GM21723 (cell line): Measurements from ENCODE around the gene GARIN5B.
"Not testable (repeated sequence)": the region's sequence is repeated elsewhere in the genome, so short reads cannot be mapped to it uniquely, and the experiment has no call there.

Experiments
- ATAC-seq: cut with Tn5 transposase; IDR thresholded peaks from one replicate; pipeline ENCODE4 v1.9.1; 2021; ENCODE audit warnings: mild to moderate bottlenecking, moderate library complexity; ENCODE audit not compliant: unreplicated experiment

Gene GARIN5B

GRCh38 chr19:55352040-55352439, 11.0 kb downstream of the GARIN5B start:
- no peak for ATAC-seq

GRCh38 chr19:55350620-55351315, 12.3 kb downstream of the GARIN5B start:
- no peak for ATAC-seq

DNA sequence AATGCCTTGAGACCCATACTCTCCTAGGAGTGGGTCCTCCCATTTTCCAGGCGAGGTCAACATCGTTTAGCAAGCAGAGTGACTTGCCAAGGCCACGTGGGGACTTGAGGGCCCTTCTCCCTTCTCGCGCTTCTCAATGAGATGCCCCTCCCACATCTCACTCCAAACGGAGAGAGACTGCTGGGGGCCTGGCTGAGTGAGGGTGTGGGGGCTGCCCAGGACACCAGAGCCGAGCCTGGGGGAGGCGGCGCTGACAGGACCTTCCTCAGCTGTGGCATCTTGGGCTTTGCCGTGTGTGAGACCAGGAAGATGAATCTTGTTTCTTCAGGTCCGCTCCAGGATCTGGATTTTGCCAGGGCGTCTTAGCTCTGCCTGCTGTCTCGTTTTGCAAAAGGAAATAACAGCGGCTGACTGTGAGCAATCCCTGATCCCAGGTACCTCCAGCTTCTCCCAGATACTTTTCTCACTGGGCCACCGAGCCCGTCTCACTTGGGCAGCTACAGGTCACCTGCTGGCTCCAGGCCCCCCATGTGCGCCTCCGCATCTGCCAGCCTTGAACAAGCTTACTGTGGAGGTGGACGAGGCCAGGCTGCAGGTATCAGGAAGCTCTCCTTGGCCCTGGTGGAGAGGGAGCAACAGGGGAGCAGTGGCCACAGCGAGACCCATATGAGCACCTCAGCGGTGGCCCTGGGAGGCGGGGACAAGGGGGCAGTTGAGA, 14.6 kb downstream of the GARIN5B start:
- ATAC-seq, result no peak

- ATAC-seq, result no peak
Measured at GRCh38 chr19:55347442-55348009, 15.5 kb downstream of the GARIN5B start.

DNA sequence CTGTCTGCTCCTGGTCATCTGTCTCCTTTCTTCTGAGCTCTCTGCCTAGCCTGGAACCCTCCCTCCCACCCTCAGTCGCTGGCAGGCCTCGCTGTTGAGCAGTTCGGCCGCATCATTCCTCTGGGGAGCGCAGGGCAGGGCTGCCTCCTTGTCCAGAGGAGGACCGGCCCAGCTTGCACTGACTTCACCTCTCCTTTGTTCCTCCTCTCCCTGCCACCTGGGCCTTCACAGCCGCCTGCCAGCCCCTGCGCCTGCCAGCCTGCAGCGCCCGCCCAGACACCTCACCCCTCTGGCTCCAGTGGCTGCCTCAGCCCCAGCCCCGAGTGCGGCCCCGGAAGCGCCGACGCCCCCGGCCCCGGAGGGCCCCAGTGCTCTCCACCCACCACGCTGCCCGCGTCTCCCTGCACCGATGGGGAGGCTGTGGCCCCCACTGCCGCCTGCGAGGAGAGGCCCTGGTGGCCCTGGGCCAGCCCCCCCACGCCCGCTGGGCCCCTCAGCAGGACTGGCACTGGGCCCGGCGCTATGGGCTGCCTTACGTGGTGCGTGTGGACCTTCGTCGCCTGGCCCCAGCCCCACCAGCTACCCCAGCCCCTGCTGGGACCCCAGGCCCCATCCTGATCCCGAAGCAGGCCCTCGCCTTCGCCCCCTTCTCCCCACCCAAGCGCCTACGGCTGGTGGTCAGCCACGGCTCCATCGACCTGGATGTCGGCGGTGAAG, 16.2 kb downstream of the GARIN5B start:
- no peak for ATAC-seq

DNA sequence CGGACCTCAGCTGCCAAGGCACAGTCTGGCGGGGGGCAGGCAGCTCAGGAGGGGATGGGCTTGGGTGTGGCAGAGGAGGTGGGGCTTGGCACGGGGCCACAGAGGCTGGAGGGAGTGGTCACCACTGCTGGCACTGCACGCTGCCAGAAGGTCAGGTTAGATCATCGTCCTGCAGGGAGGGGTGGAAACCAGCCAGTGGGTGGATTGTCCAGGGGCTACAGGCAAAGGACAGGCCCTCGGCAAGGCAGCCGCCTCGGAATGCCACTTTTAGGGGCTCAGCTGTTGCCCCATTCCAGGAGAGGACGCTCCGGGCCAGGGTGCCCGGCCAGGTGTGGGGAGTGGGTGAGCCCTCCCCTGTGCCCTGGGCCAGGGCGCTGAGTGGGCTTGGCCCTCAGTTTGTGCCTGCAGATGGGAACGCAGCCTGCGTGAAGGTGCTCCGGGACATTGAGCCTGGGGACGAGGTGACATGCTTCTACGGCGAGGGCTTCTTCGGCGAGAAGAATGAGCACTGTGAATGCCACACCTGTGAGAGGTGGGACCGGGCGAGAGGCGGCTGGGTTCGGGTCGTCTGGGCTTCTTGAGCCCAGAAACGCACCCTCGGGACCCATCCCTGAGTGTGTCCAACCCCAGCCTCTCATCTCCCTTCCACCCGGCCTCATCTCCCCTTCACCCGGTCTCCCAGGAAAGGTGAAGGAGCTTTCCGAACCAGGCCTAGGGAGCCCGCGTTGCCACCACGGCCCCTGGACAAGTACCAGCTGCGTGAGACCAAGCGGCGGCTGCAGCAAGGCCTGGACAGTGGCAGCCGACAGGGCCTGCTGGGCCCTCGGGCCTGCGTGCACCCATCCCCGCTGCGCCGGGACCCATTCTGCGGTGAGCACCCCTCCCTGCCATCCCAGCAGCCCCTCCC, 17.0 kb downstream of the GARIN5B start:
- no peak for ATAC-seq

DNA sequence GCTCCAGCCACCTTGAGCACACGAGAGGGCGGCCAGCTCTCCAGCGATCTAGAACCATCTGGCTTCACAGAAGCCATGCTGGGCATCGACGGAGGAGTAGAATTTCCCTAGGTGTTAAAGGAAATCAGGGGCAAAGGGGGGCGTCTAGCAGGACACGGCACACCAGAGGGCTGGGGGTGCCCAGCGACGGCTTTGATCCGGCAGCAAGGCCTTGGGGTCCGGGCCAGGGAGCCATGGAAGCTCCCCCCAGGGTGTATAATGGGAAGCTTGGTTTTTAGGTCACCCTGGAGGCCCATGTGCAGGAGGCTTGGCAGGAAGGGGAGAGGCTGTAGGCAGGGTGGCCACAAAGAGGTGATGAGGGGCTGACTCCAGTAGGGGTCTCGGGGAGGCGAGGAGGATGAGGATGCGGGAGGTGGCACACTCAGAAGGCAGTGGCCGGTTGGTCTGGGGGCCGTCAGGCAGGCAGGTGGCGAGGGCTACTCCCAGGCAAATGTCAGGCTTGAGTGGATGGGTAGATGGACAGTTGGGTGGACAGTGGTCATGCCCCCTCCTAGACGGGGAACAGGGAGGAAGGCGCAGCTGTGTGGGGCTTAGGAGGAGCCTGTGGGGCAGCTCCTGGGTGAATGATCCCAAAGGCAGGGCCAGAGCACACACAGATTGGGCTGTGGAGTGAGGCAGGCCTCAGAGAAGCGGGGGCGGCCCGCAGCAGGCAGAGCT, 17.8 kb downstream of the GARIN5B start:
- ATAC-seq, result no peak

DNA sequence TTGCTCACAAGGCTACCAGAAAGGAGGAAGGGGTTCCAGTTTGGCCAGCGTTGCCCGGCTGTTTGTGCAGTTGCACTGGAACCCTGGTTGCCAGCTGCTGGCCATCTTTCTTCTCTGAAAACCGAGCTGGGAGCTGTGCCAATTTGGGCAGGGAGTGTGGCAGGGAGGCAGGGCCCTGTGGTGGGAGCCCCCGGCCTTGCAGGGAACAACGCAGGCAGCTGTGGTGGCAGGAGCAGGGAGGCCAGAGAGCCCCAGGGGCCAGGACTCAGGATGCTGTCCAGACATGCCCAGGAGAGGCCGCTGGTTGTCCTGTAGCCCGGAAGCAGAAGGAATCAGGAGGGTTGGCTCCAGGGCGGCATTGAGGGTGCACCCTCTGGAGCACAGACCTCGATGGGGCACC, 18.6 kb downstream of the GARIN5B start:
- no peak for ATAC-seq

DNA sequence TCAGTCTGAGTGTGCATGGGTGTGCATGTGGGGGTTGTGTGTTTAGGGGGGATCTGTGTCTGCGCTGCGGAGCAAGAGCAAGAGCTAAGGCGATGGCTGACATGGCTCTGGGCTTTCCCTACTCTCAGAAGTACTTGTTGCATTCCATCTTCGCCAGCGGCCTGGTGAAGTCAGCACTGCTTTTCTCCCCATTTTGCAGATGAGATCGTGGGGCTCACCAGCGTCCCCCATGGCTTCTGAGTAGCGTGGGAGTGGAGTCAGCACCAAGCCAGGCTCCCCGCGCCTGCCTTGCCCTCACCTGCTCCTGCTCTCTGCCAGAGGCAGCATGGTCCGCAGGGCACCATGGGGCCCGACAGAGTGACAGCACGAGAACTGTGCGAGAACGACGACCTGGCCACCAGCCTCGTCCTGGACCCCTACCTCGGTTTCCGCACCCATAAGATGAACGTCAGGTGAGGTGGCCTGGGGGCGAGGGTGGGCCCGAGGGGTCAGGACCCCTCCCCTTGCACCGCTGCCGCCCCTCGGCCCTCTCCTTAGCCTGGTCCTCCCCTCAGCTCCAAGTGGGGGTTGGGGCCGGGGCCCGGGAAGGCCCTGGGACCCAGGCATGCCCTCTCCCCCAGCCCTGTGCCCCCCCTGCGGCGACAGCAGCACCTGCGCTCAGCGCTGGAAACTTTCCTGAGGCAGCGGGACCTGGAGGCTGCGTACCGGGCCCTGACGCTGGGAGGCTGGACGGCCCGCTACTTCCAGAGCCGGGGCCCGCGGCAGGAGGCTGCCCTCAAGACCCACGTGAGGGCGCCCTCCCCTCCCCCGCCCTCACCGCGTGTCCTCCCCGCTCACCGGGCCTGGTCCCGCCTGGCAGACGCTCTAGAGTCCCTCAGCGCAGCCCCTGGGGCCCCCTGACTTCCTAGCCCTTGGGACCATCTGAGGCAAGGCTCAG, 21.2 kb downstream of the GARIN5B start:
- ATAC-seq, result no peak

GRCh38 chr19:55341171-55341588, 21.9 kb downstream of the GARIN5B start:
- ATAC-seq, result no peak

DNA sequence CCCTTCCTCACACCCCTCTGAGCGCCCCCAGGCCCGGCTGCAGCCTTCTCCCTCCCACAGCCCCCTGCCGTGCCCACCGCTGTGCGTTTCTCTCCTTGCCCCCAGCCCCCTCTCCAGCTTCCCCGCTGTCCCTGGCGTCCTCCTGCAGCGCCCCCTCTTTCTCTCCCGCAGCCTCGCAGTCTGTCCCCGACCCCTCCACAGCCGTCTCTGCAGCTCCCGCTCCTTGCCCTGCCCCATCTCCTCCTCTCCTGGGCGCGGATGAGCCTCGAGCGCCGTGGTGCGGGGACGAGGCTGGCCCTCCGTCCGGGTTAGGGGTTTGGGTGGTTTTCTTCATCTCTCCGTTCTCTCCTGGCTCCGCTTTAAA, 22.3 kb downstream of the GARIN5B start:
- no peak for ATAC-seq

DNA sequence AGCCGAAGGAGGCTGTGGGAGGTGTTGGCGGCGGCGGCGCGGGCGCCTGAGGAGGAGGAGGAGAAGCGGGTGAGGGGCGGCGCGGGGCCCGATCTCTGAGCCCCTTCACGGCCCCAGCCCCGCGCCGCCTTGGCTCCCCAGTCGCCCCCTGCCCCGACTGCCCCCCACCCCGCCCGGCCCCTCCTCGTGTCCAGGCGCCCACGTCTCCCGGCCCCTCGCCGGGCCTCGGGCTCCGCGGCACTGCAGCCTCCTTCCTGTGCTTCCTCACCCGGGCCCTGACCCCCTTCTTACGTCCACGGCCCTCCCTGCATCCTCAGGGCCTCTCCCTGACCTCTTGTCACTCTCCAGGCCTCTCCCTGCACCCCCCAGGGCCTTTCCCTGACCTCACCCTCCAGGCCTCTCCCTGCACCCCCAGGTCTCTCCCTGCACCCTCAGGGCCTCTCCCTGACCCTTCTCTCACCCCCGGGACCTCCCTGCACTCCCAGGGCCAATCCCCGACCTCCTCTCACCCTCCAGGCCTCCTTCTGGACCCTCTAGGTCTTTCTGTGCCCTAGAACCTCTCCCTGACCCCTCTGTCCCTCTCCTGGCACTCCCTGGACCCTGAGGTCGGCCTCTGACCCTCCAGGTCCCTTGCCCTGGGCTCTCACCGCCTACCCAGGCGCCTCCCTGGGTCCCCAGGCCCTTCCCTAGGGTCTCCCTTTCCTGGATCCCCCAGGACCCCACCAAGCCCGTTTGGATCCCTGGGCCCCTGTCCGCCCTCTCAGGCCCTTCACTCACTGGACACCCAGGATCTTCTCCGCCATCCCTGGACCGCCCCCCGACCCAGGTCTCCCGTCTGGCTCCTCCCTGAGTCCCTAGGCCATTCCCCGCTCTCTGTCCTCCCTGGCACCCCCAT, 22.9 kb downstream of the GARIN5B start:
- ATAC-seq, result peak; percentile 0

- ATAC-seq, result peak; percentile 85
Measured at GRCh38 chr19:55339105-55339888, 23.8 kb downstream of the GARIN5B start, which contains the start of gene KMT5C. Gene KMT5C (plus strand): TSS chr19:55339876. CDS start chr19:55341937, 2,061 bp downstream.

GRCh38 chr19:55336101-55336500, 27.0 kb downstream of the GARIN5B start:
- ATAC-seq, result no peak

DNA sequence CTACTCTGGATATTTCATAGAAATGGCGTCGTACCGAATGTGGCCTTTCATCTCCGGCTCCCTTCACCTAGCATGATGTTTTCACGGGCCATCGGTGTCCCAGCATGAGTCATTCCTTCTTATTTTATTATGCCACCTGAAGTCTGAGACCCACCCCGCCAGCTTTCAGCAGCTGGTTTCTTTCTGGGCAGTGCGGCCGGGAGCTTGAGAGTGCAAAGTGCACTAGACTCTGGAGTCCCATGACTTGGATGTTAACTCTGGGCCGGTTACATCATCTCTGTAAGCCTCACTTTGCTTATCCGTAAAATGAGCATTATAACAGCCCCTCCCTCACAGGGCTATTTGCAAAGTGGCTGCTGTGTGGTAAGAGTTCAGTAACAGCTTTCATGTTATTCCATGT, 29.2 kb downstream of the GARIN5B start:
- no peak for ATAC-seq

DNA sequence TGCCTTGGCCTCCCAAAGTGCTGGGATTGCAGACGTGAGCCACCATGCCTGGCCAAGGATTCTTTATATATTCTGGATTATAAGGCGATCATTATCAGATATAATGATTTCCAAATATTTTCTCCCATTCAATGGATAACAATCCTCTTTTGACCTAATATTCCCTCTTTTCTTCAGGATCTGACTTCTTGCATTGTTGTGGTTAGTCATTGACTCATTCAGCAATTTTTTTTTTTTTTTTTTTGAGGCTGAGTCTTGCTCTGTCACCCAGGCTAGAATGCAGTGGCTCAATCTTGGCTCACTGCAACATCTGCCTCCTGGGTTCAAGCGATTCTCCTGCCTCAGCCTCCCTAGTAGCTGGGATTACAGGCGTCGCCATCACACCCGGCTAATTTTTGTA, 33.3 kb downstream of the GARIN5B start:
- ATAC-seq, result not testable (repeated sequence)

DNA sequence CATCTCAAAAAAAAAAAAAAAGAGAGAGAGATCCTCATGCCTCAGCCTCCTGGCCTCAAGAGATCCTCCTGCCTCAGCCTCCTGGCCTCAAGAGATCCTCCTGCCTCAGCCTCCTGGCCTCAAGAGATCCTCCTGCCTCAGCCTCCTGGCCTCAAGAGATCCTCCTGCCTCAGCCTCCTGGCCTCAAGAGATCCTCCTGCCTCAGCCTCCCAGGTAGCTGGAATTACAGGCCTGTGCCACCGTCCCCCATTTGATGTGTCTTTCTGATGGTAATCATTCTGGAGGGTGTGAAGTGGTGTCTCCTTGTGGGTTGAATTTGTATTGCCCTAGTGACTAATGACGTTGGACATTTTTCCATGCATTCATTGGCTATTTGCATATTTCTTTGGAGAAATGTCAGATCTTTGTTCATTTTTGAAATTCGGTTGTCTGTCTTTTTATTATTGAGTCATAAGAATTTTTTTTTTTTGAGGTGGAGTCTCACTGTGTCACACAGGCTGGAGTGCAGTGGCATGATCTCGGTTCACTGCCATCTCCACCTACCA, 34.2 kb downstream of the GARIN5B start:
- not testable (repeated sequence) for ATAC-seq
